Trophoblast cell (in vitro differentiated cells and primary cell): ENCODE data around the gene LPIN1.

Experiments used
- DNase-seq, 2 donors: peaks; one replicate each; pipeline ENCODE4 v3.0.0-alpha.2; 2016
- H2AFZ ChIP-seq: 2 replicates; pipeline ENCODE4 v1.6.1; 2013; ENCODE audit warnings: low read length, moderate library complexity, mild to moderate bottlenecking; ENCODE audit not compliant: insufficient read depth, poor library complexity
- H2AK5ac ChIP-seq: 2 replicates; pipeline ENCODE4 v1.6.1; 2013; ENCODE audit warnings: mild to moderate bottlenecking, low read length
- H2BK120ac ChIP-seq: 2 replicates; pipeline ENCODE4 v1.6.1; 2013; ENCODE audit warnings: low read length, mild to moderate bottlenecking, moderate library complexity; ENCODE audit not compliant: insufficient read depth, poor library complexity
- H2BK12ac ChIP-seq: 2 replicates; pipeline ENCODE4 v1.6.1; 2013; ENCODE audit warnings: mild to moderate bottlenecking, low read length, moderate library complexity
- H2BK5ac ChIP-seq: 2 replicates; pipeline ENCODE4 v1.6.1; 2013; ENCODE audit warnings: low read length, low read depth, moderate library complexity, mild to moderate bottlenecking; ENCODE audit not compliant: poor library complexity
- H3K14ac ChIP-seq: 2 replicates; pipeline ENCODE4 v1.6.1; 2013; ENCODE audit warnings: mild to moderate bottlenecking, low read length
- H3K18ac ChIP-seq: 2 replicates; pipeline ENCODE4 v1.6.1; 2013; ENCODE audit warnings: mild to moderate bottlenecking, low read length
- H3K23ac ChIP-seq: 2 replicates; pipeline ENCODE4 v1.6.1; 2013; ENCODE audit warnings: low read length
- H3K27ac ChIP-seq: 2 replicates; pipeline ENCODE4 v1.5.1; 2013; ENCODE audit warnings: low read depth, mild to moderate bottlenecking, inconsistent platforms, low read length, moderate library complexity
- H3K27me3 ChIP-seq: 2 replicates; pipeline ENCODE4 v1.6.1; 2013; ENCODE audit warnings: inconsistent platforms, mild to moderate bottlenecking, low read length, moderate library complexity; ENCODE audit not compliant: insufficient read depth
- H3K36me3 ChIP-seq, 2 experiments: 1 replicate in 1 of 2; 2 replicates in 1 of 2; pipeline ENCODE4 v1.6.1; 2013; ENCODE audit warnings: low read length in 2 of 2, mild to moderate bottlenecking in 2 of 2, moderate library complexity in 1 of 2; ENCODE audit not compliant: insufficient read depth in 2 of 2, control insufficient read depth in 1 of 2
- H3K4ac ChIP-seq: 2 replicates; pipeline ENCODE4 v1.6.1; 2013; ENCODE audit warnings: low read depth, mild to moderate bottlenecking, low read length, moderate library complexity
- H3K4me1 ChIP-seq, 2 experiments: 1 replicate in 1 of 2; 2 replicates in 1 of 2; pipeline ENCODE4 v1.6.1; 2013; ENCODE audit warnings: low read length in 2 of 2, mild to moderate bottlenecking in 2 of 2, moderate library complexity in 1 of 2; ENCODE audit not compliant: insufficient read depth in 2 of 2, control insufficient read depth in 1 of 2
- H3K4me2 ChIP-seq: 2 replicates; pipeline ENCODE4 v1.6.1; 2013; ENCODE audit warnings: inconsistent platforms, mild to moderate bottlenecking, low read length, moderate library complexity
- H3K4me3 ChIP-seq: 2 replicates; pipeline ENCODE4 v1.5.1; 2013; ENCODE audit warnings: mild to moderate bottlenecking, low read depth, low read length, inconsistent platforms
- H3K79me1 ChIP-seq: one replicate; pipeline ENCODE4 v1.6.1; 2013; ENCODE audit warnings: low read length
- H3K79me2 ChIP-seq: 2 replicates; pipeline ENCODE4 v1.6.1; 2013; ENCODE audit warnings: low read length, mild to moderate bottlenecking; ENCODE audit not compliant: control insufficient read depth, insufficient read depth, poor library complexity
- H3K9ac ChIP-seq: 2 replicates; pipeline ENCODE4 v1.6.1; 2013; ENCODE audit warnings: mild to moderate bottlenecking, low read length
- H3K9me3 ChIP-seq: 2 replicates; pipeline ENCODE4 v1.6.1; 2013; ENCODE audit warnings: low read depth, mild to moderate bottlenecking, control low read depth, inconsistent platforms, low read length; ENCODE audit not compliant: insufficient read depth
- H4K12ac ChIP-seq: 2 replicates; pipeline ENCODE4 v1.6.1; 2013; ENCODE audit warnings: low read depth, mild to moderate bottlenecking, low read length, moderate library complexity
- H4K8ac ChIP-seq: 2 replicates; pipeline ENCODE4 v1.6.1; 2013; ENCODE audit warnings: low read depth, mild to moderate bottlenecking, low read length, moderate library complexity
- H4K91ac ChIP-seq: one replicate; pipeline ENCODE4 v1.6.1; 2013; ENCODE audit warnings: low read depth, mild to moderate bottlenecking, low read length, moderate library complexity
- WGBS: extraction: QIAGEN DNeasy Blood & Tissue Kit; methylation state at CpG from one replicate; pipeline ENCODE4 v1.1.7; 2013; ENCODE audit warnings: missing lambda C conversion rate; ENCODE audit not compliant: insufficient read length, insufficient coverage; ENCODE audit errors: extremely low coverage; 5-methylcytosine and 5-hydroxymethylcytosine counted together

The LPIN1 gene

GRCh38 chr2:11785611-11785940 lies 39.1 kb downstream of the LPIN1 start:
- H3K23ac ChIP-seq: no peak overlapping the region
- no peak overlapping the region for H3K18ac ChIP-seq
- no peak overlapping the region for H3K14ac ChIP-seq
- no peaks in the 10 kb centered on the region for H3K79me1 ChIP-seq
- no peak overlapping the region for H2AK5ac ChIP-seq
- H3K9me3 ChIP-seq: peaks cover 4% of the 10 kb centered on the region
- no peak overlapping the region for H4K91ac ChIP-seq
- no peak overlapping the region for H3K4ac ChIP-seq
- no peak overlapping the region for H3K9ac ChIP-seq
- no peak overlapping the region for H3K4me3 ChIP-seq
- no peak overlapping the region for H3K4me2 ChIP-seq
- H4K12ac ChIP-seq: no peak overlapping the region
- no peak for DNase-seq
- no peak overlapping the region for H4K8ac ChIP-seq
- H2BK120ac ChIP-seq: no peak overlapping the region
- no peaks in the 10 kb centered on the region for H3K4me1 ChIP-seq
- H2BK12ac ChIP-seq: no peak overlapping the region
- peaks cover 51 to 59% of the 10 kb centered on the region in 2 experiments for H3K36me3 ChIP-seq
- no peak overlapping the region for H2AFZ ChIP-seq
- H3K27me3 ChIP-seq: no peaks in the 10 kb centered on the region
- no peak overlapping the region for H3K27ac ChIP-seq
- no CpG with 5 or more reads among the region's 9 CpGs for WGBS
- no peak overlapping the region for H2BK5ac ChIP-seq
- no peaks in the 10 kb centered on the region for H3K79me2 ChIP-seq

GRCh38 chr2:11786191-11786590 lies 39.8 kb downstream of the LPIN1 start:
- no peak overlapping the region for H2BK12ac ChIP-seq
- H3K14ac ChIP-seq: no peak overlapping the region
- no peak overlapping the region for H4K12ac ChIP-seq
- no peak overlapping the region for H2BK120ac ChIP-seq
- no peak overlapping the region for H3K4me2 ChIP-seq
- no peak overlapping the region for H2BK5ac ChIP-seq
- no peak overlapping the region for H3K23ac ChIP-seq
- WGBS: no CpG with 5 or more reads among the region's 9 CpGs
- peaks cover 51 to 58% of the 10 kb centered on the region in 2 experiments for H3K36me3 ChIP-seq
- H2AFZ ChIP-seq: no peak overlapping the region
- no peak overlapping the region for H3K9ac ChIP-seq
- H3K9me3 ChIP-seq: peaks cover 4% of the 10 kb centered on the region
- H3K4ac ChIP-seq: no peak overlapping the region
- no peaks in the 10 kb centered on the region for H3K4me1 ChIP-seq
- no peak for DNase-seq
- H4K8ac ChIP-seq: no peak overlapping the region
- H2AK5ac ChIP-seq: no peak overlapping the region
- no peaks in the 10 kb centered on the region for H3K79me1 ChIP-seq
- H3K27ac ChIP-seq: no peak overlapping the region
- H4K91ac ChIP-seq: no peak overlapping the region
- no peak overlapping the region for H3K4me3 ChIP-seq
- no peaks in the 10 kb centered on the region for H3K27me3 ChIP-seq
- H3K18ac ChIP-seq: no peak overlapping the region
- H3K79me2 ChIP-seq: no peaks in the 10 kb centered on the region

- no peak overlapping the region for H2AK5ac ChIP-seq
- no peak overlapping the region for H4K8ac ChIP-seq
- H4K91ac ChIP-seq: no peak overlapping the region
- H3K79me2 ChIP-seq: no peaks in the 10 kb centered on the region
- WGBS: no CpG with 5 or more reads among the region's 13 CpGs
- H3K36me3 ChIP-seq: peaks cover 50 to 56% of the 10 kb centered on the region in 2 experiments
- H3K27ac ChIP-seq: no peak overlapping the region
- H3K18ac ChIP-seq: no peak overlapping the region
- H3K9ac ChIP-seq: no peak overlapping the region
- H2AFZ ChIP-seq: no peak overlapping the region
- H3K9me3 ChIP-seq: peaks cover 4% of the 10 kb centered on the region
- H2BK120ac ChIP-seq: no peak overlapping the region
- no peak overlapping the region for H3K4me2 ChIP-seq
- no peaks in the 10 kb centered on the region for H3K27me3 ChIP-seq
- H3K4me1 ChIP-seq: no peaks in the 10 kb centered on the region
- H3K79me1 ChIP-seq: no peaks in the 10 kb centered on the region
- no peak overlapping the region for H4K12ac ChIP-seq
- no peak overlapping the region for H3K23ac ChIP-seq
- no peak for DNase-seq
- no peak overlapping the region for H3K14ac ChIP-seq
- H3K4ac ChIP-seq: no peak overlapping the region
- H2BK12ac ChIP-seq: no peak overlapping the region
- H2BK5ac ChIP-seq: no peak overlapping the region
- no peak overlapping the region for H3K4me3 ChIP-seq
Measured at GRCh38 chr2:11786592-11786991, 40.2 kb downstream of the LPIN1 start.

- Histone ChIP-seq H3K9me3 (peaks cover 4% of the 10 kb centered on the region), H4K8ac (no peak overlapping the region), H2AK5ac (no peak overlapping the region), H3K36me3 (peaks cover 53 to 58% of the 10 kb centered on the region in 2 experiments), H3K27ac (no peak overlapping the region), H3K23ac (no peak overlapping the region), H3K4me2 (no peak overlapping the region), H4K91ac (no peak overlapping the region), H3K14ac (no peak overlapping the region), H2BK5ac (no peak overlapping the region), H3K4me3 (no peak overlapping the region), H3K79me1 (no peaks in the 10 kb centered on the region), H3K9ac (no peak overlapping the region), H2BK120ac (no peak overlapping the region), H3K4me1 (no peaks in the 10 kb centered on the region), H2AFZ (no peak overlapping the region), H3K27me3 (no peaks in the 10 kb centered on the region), H2BK12ac (no peak overlapping the region), H4K12ac (no peak overlapping the region), H3K18ac (no peak overlapping the region), H3K4ac (no peak overlapping the region), H3K79me2 (no peaks in the 10 kb centered on the region)
- no peak for DNase-seq
- WGBS: no CpG with 5 or more reads among the region's 9 CpGs
Measured at GRCh38 chr2:11787991-11788390, 41.6 kb downstream of the LPIN1 start.
